HG03378 (cell line): ENCODE results near the gene TRMT5.

Experiments used
- ATAC-seq: cut with Tn5 transposase; IDR thresholded peaks from one replicate; pipeline ENCODE4 v1.9.1; 2021; ENCODE audit warnings: mild to moderate bottlenecking, moderate library complexity; ENCODE audit not compliant: unreplicated experiment

TRMT5 gene

GRCh38 chr14:60980811-60981632, at the start of gene TRMT5, which contains the start of gene SLC38A6:
TSS of gene TRMT5 (minus strand) at chr14:60981079. CDS start at chr14:60980973, 106 bp downstream.
TSS of gene SLC38A6 (plus strand) at chr14:60981245. CDS start at chr14:60981278, 33 bp downstream.
- ATAC-seq: peak; percentile 82

DNA sequence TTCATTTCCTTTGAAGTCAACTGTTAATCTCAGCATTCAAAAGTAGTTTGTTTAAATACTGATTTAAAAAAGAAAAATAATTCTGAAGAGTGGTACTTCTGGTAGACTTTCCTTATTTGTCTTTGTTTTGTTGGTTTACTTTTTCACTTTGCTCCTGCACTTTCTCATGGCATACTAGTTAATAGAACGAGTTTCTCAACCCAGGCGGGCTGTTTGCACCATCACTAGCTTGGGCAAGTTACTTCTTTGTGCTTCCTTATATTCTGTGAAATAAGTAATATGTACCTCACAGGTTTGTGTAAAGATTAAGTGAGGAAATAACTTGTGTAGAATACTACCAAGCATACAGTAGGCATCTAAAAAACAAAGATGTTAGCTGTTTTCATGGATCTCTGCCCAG, 45.6 kb upstream of the TRMT5 start:
- no peak for ATAC-seq

GRCh38 chr14:61025251-61026223, 44.7 kb upstream of the TRMT5 start:
- no peak for ATAC-seq

GRCh38 chr14:61019537-61019936, 38.7 kb upstream of the TRMT5 start:
- no peak for ATAC-seq

GRCh38 chr14:61003571-61003970, 22.7 kb upstream of the TRMT5 start:
- ATAC-seq: no peak

GRCh38 chr14:60999536-60999935, 18.7 kb upstream of the TRMT5 start:
- no peak for ATAC-seq

DNA sequence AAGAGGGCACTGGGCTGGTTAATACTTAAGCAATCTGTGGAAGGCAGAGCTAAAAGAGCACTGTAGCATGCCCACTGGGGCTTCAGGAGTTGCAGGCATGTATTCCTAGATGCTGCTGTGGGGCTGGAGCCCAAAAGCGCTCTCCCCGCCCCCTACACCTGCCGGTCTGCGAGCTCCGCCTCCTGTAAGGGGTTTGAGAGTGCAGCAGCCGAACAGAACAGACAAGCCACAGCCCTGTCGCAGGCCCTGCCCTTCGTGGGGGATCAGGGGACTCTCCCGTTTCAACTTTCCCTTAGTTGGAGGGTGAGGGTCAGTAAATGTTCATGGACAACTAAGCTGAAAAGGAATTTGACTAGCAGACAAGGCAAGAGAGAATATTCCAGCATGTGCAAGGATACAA, 17.7 kb upstream of the TRMT5 start:
- no peak for ATAC-seq

DNA sequence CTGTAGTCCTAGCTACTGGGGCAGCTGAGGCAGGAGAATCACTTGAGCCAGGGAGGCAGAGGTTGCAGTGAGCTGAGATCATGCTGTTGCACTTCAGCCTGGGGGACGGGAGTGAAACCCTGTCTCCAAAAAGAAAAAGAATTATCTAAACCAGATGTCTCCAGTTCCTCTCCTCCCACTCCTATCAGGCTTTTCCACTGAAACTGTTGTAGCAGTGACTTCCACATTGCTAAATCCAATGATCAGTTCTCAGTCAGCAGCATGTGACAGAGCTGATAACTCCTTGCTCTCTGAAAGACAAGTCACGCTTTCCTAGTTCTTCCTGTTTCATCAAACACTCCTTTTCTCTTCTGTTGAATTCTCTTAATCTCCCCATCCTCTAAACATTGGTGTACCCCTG, 8.7 kb upstream of the TRMT5 start:
- no peak for ATAC-seq

DNA sequence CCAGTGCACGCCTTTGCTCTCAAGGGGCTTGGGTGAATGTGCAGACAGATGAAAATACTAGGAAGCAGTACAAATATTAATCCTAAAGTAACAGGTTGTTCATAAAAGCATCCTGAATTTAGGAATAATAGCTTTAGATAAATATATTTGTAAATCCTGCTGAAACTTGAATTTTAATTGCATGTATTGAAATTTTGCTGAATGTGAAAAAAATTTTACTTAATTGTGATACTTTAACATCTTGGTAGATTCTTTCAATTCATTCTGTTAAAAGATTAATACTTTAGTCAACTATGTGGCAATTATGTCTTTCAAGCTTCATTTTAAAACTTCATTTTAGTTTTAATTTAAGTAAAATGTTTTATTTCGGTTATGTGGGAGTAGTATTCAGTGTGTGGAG, 5.6 kb upstream of the TRMT5 start:
- no peak for ATAC-seq

GRCh38 chr14:60984196-60984595, 3.3 kb upstream of the TRMT5 start:
- no peak for ATAC-seq

DNA sequence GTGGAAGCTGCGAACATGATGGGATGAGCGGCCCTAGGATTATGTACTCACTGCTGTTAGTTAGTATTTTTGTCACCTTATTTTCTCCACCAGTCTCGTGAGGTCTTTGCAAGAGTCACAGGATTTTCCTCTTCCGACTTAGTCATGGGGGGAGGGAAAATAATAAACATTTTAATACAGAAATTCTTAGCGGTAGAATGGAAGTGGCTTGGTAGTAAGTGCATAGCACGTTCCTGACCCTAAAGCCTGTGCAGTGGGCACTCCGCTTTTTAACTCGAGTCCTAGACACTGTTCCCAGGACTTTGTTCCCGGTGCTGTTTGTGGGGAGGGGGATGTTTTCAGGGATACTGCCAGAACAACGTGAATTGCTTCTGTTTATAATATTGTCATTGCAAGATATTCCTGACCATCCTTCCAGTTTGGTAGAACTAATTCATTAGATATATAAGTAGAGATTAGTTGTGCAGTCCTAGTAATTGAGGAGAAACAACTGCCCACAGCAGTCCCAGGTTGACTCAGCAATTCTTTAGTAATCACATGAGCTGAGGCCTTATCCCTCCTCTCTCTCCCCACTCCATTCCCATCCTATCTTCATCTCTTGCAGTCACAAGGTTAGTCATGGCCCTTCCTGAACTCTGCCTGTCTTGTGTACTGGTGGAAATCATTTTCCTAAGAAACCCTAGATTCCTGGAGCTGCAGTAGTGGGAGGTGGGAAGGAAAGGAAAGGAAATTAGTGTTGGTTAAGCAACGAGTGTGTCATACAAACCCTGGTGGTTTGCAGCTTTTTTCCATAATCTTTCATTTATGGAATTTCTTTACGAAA, 965 bp upstream of the TRMT5 start:
- no peak for ATAC-seq

DNA sequence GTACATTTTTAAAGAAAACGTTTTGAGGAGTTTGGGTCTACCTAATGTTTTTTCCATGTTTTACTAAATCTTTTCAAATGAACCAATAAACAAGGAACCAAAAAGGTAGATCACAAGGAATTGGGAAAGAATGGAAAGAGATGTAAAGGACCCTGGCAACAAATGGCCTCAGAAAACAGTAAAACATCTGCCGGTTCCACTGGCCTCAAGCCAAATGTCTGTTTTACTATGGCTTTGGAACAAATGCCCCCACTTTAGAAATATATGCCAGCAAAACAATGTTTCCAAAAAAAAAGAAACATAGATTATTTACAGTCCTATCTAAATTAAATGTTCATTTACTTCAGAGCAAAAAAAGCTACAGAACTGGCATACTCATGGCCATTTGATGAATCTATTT, 3.0 kb downstream of the TRMT5 start:
- no peak for ATAC-seq

DNA sequence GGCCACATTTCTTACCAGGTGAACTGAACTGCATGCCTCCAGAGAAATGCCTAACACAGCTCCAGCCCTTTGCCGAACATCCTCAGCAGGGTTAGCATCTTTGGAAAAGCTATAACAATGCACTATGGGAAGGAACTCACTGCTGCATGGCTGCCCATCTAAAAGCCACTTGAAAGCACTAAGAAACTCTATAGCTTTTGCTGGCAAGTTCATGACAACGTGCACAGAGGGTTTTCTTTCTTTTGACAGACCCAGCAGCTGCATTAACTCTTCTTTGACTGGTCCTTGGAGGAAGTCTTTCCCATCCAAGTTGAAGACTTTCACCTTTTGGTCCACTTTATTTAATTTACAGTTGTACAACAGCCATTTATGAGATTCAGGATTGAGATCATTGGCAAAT, 5.3 kb downstream of the TRMT5 start:
- no peak for ATAC-seq

GRCh38 chr14:60974090-60974651, 6.7 kb downstream of the TRMT5 start:
- no peak for ATAC-seq

- no peak for ATAC-seq
These were observed 7.8 kb downstream of the TRMT5 start for GRCh38 chr14:60973070-60973469.

GRCh38 chr14:60972295-60972694, 8.6 kb downstream of the TRMT5 start:
- ATAC-seq: no peak

DNA sequence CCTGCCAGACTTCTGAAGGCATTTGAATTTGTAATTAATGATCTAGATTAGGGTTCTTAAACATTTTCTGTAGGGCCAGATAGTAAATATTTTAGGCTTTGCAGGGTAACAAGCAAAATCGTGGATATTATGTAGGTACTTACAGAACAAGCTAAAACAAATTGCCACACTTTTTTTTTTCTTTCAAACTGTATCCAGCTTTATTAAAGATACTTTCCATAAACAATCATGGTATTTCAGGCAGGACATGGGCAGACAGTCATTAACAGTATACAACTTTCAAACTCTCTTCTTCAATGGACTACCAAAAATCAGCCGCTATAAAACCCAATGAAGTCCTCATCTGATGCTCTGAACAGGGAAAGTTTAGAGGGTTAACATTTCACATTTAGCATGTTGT, 9.6 kb downstream of the TRMT5 start:
- no peak for ATAC-seq

GRCh38 chr14:60970146-60970545, 10.7 kb downstream of the TRMT5 start:
- ATAC-seq: no peak

- ATAC-seq: no peak
These were observed 12.2 kb downstream of the TRMT5 start for GRCh38 chr14:60968671-60969070.

GRCh38 chr14:60968099-60968498, 12.8 kb downstream of the TRMT5 start:
- ATAC-seq: no peak

GRCh38 chr14:60965402-60965801, 15.5 kb downstream of the TRMT5 start:
- ATAC-seq: no peak
